NCI-H128 (cell line): ENCODE measurements around the gene DECR2.

Experiments used
- DNase-seq: peaks from one replicate; lab custom pipeline; 2025; ENCODE audit not compliant: unreplicated experiment; lab: John Stamatoyannopoulos, UW

Gene DECR2

GRCh38 chr16:440627-441026 is 38.9 kb downstream of the DECR2 start:
- no peak for DNase-seq

- no peak for DNase-seq
These were observed 39.8 kb downstream of the DECR2 start for GRCh38 chr16:441447-441846.

GRCh38 chr16:442976-443375 is 41.3 kb downstream of the DECR2 start:
- DNase-seq = no peak

GRCh38 chr16:444027-444426 is 42.3 kb downstream of the DECR2 start:
- no peak for DNase-seq

GRCh38 chr16:445566-445965 is 43.9 kb downstream of the DECR2 start:
- no peak for DNase-seq

GRCh38 chr16:450385-450784 is 48.7 kb downstream of the DECR2 start:
- no peak for DNase-seq

GRCh38 chr16:450785-451512 is 49.3 kb downstream of the DECR2 start:
- DNase-seq = peak; percentile 19

GRCh38 chr16:454397-454940 is 52.8 kb downstream of the DECR2 start:
- DNase-seq = no peak

GRCh38 chr16:455453-455852 is 53.8 kb downstream of the DECR2 start:
- DNase-seq = no peak

GRCh38 chr16:456891-457483 is 55.3 kb downstream of the DECR2 start:
- DNase-seq = no peak

- DNase-seq = no peak
These were observed 56.2 kb downstream of the DECR2 start for GRCh38 chr16:457732-458400.

- no peak for DNase-seq
These were observed 58.1 kb downstream of the DECR2 start for GRCh38 chr16:459761-460160.

GRCh38 chr16:460787-461186 is 59.1 kb downstream of the DECR2 start:
- no peak for DNase-seq
